IPS-15b (cell line): ENCODE data around the gene IQSEC2.

Source experiments
- H3K27me3 ChIP-seq: one replicate; pipeline ENCODE4 v1.6.1; 2013; ENCODE audit warnings: low read length; ENCODE audit not compliant: control insufficient read depth, insufficient read depth
- H3K36me3 ChIP-seq: one replicate; pipeline ENCODE4 v1.6.1; 2013; ENCODE audit warnings: low read length; ENCODE audit not compliant: control insufficient read depth, insufficient read depth
- H3K4me1 ChIP-seq: one replicate; pipeline ENCODE4 v1.6.1; 2013; ENCODE audit warnings: mild to moderate bottlenecking, low read length; ENCODE audit not compliant: control insufficient read depth, insufficient read depth
- H3K4me3 ChIP-seq: one replicate; pipeline ENCODE4 v1.5.1; 2013; ENCODE audit warnings: low read depth, low read length
- H3K9ac ChIP-seq: one replicate; pipeline ENCODE4 v1.6.1; 2013; ENCODE audit warnings: low read depth, mild to moderate bottlenecking, low read length
- H3K9me3 ChIP-seq: one replicate; pipeline ENCODE4 v1.6.1; 2013; ENCODE audit warnings: mild to moderate bottlenecking, low read length; ENCODE audit not compliant: control insufficient read depth, insufficient read depth

The IQSEC2 gene

GRCh38 chrX:53250556-53250955, 30.8 kb downstream of the IQSEC2 start:
- H3K36me3 ChIP-seq, result peaks cover 11% of the 10 kb centered on the region
- no peak overlapping the region for H3K4me3 ChIP-seq
- H3K9ac ChIP-seq, result no peak overlapping the region
- peaks cover 2% of the 10 kb centered on the region for H3K4me1 ChIP-seq
- no peaks in the 10 kb centered on the region for H3K27me3 ChIP-seq
- no peaks in the 10 kb centered on the region for H3K9me3 ChIP-seq

- H3K27me3 ChIP-seq, result no peaks in the 10 kb centered on the region
- no peak overlapping the region for H3K9ac ChIP-seq
- H3K4me1 ChIP-seq, result peaks cover 2% of the 10 kb centered on the region
- peaks cover 11% of the 10 kb centered on the region for H3K36me3 ChIP-seq
- no peak overlapping the region for H3K4me3 ChIP-seq
- H3K9me3 ChIP-seq, result no peaks in the 10 kb centered on the region
Measured at GRCh38 chrX:53249408-53250042, 31.9 kb downstream of the IQSEC2 start.

- Histone ChIP-seq H3K36me3 (peaks cover 8% of the 10 kb centered on the region), H3K4me1 (peaks cover 2% of the 10 kb centered on the region), H3K9me3 (no peaks in the 10 kb centered on the region), H3K4me3 (no peak overlapping the region), H3K27me3 (no peaks in the 10 kb centered on the region), H3K9ac (no peak overlapping the region)
Measured at GRCh38 chrX:53247928-53248327, 33.5 kb downstream of the IQSEC2 start.

GRCh38 chrX:53246231-53246630, 35.2 kb downstream of the IQSEC2 start:
- Histone ChIP-seq H3K27me3 (no peaks in the 10 kb centered on the region), H3K36me3 (peaks cover 14% of the 10 kb centered on the region), H3K4me3 (no peak overlapping the region), H3K9me3 (no peaks in the 10 kb centered on the region), H3K9ac (no peak overlapping the region), H3K4me1 (no peaks in the 10 kb centered on the region)

- Histone ChIP-seq H3K36me3 (peaks cover 10% of the 10 kb centered on the region), H3K4me1 (no peaks in the 10 kb centered on the region), H3K27me3 (no peaks in the 10 kb centered on the region), H3K9ac (no peak overlapping the region), H3K4me3 (no peak overlapping the region), H3K9me3 (no peaks in the 10 kb centered on the region)
Measured at GRCh38 chrX:53244610-53245009, 36.8 kb downstream of the IQSEC2 start.

GRCh38 chrX:53242310-53242709, 39.1 kb downstream of the IQSEC2 start:
- Histone ChIP-seq H3K36me3 (peaks cover 9% of the 10 kb centered on the region), H3K4me3 (no peak overlapping the region), H3K9me3 (no peaks in the 10 kb centered on the region), H3K4me1 (no peaks in the 10 kb centered on the region), H3K27me3 (no peaks in the 10 kb centered on the region), H3K9ac (no peak overlapping the region)

GRCh38 chrX:53241558-53241957, 39.8 kb downstream of the IQSEC2 start:
- Histone ChIP-seq H3K27me3 (no peaks in the 10 kb centered on the region), H3K36me3 (peaks cover 6% of the 10 kb centered on the region), H3K9ac (no peak overlapping the region), H3K4me1 (no peaks in the 10 kb centered on the region), H3K4me3 (no peak overlapping the region), H3K9me3 (no peaks in the 10 kb centered on the region)

GRCh38 chrX:53239474-53239873, 41.9 kb downstream of the IQSEC2 start:
- H3K9ac ChIP-seq, result no peak overlapping the region
- H3K4me1 ChIP-seq, result no peaks in the 10 kb centered on the region
- no peak overlapping the region for H3K4me3 ChIP-seq
- H3K9me3 ChIP-seq, result no peaks in the 10 kb centered on the region
- H3K36me3 ChIP-seq, result peaks cover 6% of the 10 kb centered on the region
- H3K27me3 ChIP-seq, result no peaks in the 10 kb centered on the region

- no peaks in the 10 kb centered on the region for H3K27me3 ChIP-seq
- H3K4me1 ChIP-seq, result no peaks in the 10 kb centered on the region
- no peak overlapping the region for H3K9ac ChIP-seq
- no peaks in the 10 kb centered on the region for H3K9me3 ChIP-seq
- H3K36me3 ChIP-seq, result peaks cover 6% of the 10 kb centered on the region
- no peak overlapping the region for H3K4me3 ChIP-seq
Measured at GRCh38 chrX:53237056-53237455, 44.3 kb downstream of the IQSEC2 start.

GRCh38 chrX:53236025-53236679, 45.2 kb downstream of the IQSEC2 start:
- Histone ChIP-seq H3K4me3 (no peak overlapping the region), H3K9ac (no peak overlapping the region), H3K36me3 (no peaks in the 10 kb centered on the region), H3K4me1 (no peaks in the 10 kb centered on the region), H3K27me3 (no peaks in the 10 kb centered on the region), H3K9me3 (no peaks in the 10 kb centered on the region)

- H3K9ac ChIP-seq, result no peak overlapping the region
- H3K36me3 ChIP-seq, result no peaks in the 10 kb centered on the region
- no peaks in the 10 kb centered on the region for H3K4me1 ChIP-seq
- H3K4me3 ChIP-seq, result no peak overlapping the region
- H3K27me3 ChIP-seq, result no peaks in the 10 kb centered on the region
- no peaks in the 10 kb centered on the region for H3K9me3 ChIP-seq
Measured at GRCh38 chrX:53235566-53235965, 45.8 kb downstream of the IQSEC2 start.

GRCh38 chrX:53234484-53234883, 46.9 kb downstream of the IQSEC2 start:
- no peaks in the 10 kb centered on the region for H3K9me3 ChIP-seq
- no peak overlapping the region for H3K9ac ChIP-seq
- H3K36me3 ChIP-seq, result no peaks in the 10 kb centered on the region
- no peak overlapping the region for H3K4me3 ChIP-seq
- no peaks in the 10 kb centered on the region for H3K4me1 ChIP-seq
- no peaks in the 10 kb centered on the region for H3K27me3 ChIP-seq
